GM12891 (cell line): ENCODE results near the gene RFPL1.

ENCODE experiments used
- PAX5 ChIP-seq: IDR thresholded peaks from 2 replicates; pipeline ENCODE4 v1.6.1; 2011; ENCODE audit warnings: low read length, moderate library complexity, mild to moderate bottlenecking; ENCODE audit not compliant: insufficient read depth, severe bottlenecking
- POLR2A ChIP-seq: IDR thresholded peaks from 2 replicates; pipeline ENCODE4 v1.6.1; 2011; ENCODE audit warnings: low read depth, low read length, control low read depth
- POLR2AphosphoS5 ChIP-seq: IDR thresholded peaks from 2 replicates; pipeline ENCODE4 v1.6.1; 2011; ENCODE audit warnings: low read depth, low read length, control low read depth
- POU2F2 ChIP-seq: IDR thresholded peaks from 2 replicates; pipeline ENCODE4 v1.6.1; 2011; ENCODE audit warnings: low read depth, mild to moderate bottlenecking, control low read depth, low read length, moderate library complexity
- SPI1 ChIP-seq: IDR thresholded peaks from 2 replicates; pipeline ENCODE4 v1.6.1; 2011; ENCODE audit warnings: low read depth, low read length, control low read depth
- TAF1 ChIP-seq: IDR thresholded peaks from 2 replicates; pipeline ENCODE4 v1.6.1; 2011; ENCODE audit warnings: low read depth, low read length, control low read depth

DNA sequence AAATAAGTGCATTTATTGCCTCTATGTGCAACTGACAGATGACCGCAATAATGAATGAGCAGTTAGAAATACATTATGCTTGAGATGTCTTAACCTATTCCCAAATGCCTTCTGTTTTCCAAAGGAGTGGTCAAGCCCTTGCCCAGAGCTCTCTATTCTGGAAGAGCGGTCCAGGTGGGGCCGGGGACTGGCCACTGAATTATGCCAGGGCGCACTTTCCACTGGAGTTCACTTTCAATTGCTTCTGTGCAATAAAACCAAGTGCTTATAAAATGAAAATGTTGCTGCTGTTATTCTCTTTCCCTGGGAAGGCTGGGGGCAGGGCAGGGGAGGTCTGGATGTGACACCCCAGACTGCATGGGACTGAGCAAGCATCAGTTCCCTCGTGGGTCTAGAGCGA, 52.6 kb downstream of the RFPL1 start:
- TF ChIP-seq TAF1: no peak
- TF ChIP-seq POLR2AphosphoS5: no peak
- TF ChIP-seq POLR2A: no peak
- TF ChIP-seq SPI1: no peak
- TF ChIP-seq POU2F2: no peak
- no peak for TF ChIP-seq PAX5
